ENCODE data around the gene EGFL8. TPM values are rescaled to one million over a fixed set of nuclear protein-coding genes. Genes with fewer than 3 reads are reported as not detected.

The EGFL8 gene
- total and polyA plus RNA-seq, 4 donors = 1.8 to 8.2 (median 1.9) TPM

DNA sequence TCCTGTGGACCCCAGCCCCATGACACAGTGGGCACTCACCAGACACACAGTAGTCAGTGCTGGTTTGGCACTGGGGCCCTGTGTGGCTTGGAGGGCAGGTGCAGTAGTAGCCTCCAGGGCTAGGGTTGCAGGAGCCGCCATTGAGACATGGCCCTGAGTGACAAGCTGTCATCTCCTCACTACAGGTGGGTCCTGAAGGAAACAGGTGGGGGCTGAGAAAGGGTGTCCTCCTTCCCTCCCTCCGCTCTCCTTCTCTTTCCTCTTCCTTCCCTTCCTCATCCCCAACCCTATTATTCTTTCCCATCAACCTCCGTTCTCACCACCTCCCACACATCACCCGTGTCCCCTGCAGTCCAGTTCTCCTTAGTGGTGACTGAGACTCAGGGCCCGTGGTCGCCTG, 49.3 kb downstream of the EGFL8 start:
- Histone ChIP-seq H3K27ac (ENCODE audit: low read depth in 1 of 2, low read length in 2 of 2) (no peak overlapping the region), H3K36me3 (ENCODE audit: control insufficient read depth in 4 of 4, insufficient read depth in 3 of 4, low read depth in 1 of 4, low read length in 3 of 4) (no peaks in the 10 kb centered on the region), H3K9me3 (ENCODE audit: control insufficient read depth in 4 of 4, low read length in 3 of 4) (no peaks in the 10 kb centered on the region), H3K9ac (ENCODE audit: low read depth in 1 of 2, low read length in 2 of 2) (no peak overlapping the region), H3K4me3 (ENCODE audit: low read depth in 1 of 3, low read length in 3 of 3) (no peak overlapping the region), H3K4me1 (ENCODE audit: control insufficient read depth in 4 of 4, insufficient read depth in 4 of 4, low read length in 3 of 4) (no peaks in the 10 kb centered on the region), H3K27me3 (ENCODE audit: control insufficient read depth in 4 of 4, insufficient read depth in 4 of 4, low read length in 3 of 4) (no peaks in the 10 kb centered on the region)
- no peak for TF ChIP-seq FOXA1 (IDR thresholded peaks at IDR 0.05)
- WGBS = 92% methylated on average over 6 of the region's 6 CpGs
- no peak for DNase-seq (ENCODE audit: low spot score)

DNA sequence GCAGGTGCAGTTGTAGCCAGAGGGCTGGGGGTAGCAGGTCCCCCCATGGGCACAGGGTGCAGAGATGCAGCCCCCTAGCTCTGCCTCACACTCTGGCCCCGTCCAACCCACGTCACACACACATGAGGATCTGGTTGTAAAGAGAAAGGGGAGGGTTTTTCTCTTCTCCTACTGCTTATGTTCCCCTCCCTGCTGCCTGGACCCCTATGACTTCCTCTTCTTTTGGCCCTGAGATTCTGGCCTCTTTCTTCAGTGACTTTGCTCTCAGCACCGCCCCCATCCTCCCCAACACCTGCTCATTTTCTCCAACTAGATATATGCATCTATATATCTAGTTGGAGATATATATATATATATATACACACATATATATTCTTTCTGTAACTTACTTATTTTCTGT, 49.7 kb downstream of the EGFL8 start:
- DNase-seq (ENCODE audit: low spot score) = no peak
- 88% methylated on average over 3 of the region's 3 CpGs for WGBS
- TF ChIP-seq TAF1 (conservative IDR thresholded peaks at IDR 0.05) (no peak), SP1 (IDR thresholded peaks at IDR 0.05) (no peak), FOXA2 (IDR thresholded peaks at IDR 0.05) (no peak), GABPA (IDR thresholded peaks at IDR 0.05 in 1 of 2, conservative IDR thresholded peaks at IDR 0.05 in 1 of 2) (no peak), RAD21 (IDR thresholded peaks at IDR 0.05) (no peak), FOXA1 (IDR thresholded peaks at IDR 0.05) (no peak), JUND (IDR thresholded peaks at IDR 0.05) (no peak), RXRA (IDR thresholded peaks at IDR 0.05) (no peak)
- TF ChIP-seq, protein P1, sequence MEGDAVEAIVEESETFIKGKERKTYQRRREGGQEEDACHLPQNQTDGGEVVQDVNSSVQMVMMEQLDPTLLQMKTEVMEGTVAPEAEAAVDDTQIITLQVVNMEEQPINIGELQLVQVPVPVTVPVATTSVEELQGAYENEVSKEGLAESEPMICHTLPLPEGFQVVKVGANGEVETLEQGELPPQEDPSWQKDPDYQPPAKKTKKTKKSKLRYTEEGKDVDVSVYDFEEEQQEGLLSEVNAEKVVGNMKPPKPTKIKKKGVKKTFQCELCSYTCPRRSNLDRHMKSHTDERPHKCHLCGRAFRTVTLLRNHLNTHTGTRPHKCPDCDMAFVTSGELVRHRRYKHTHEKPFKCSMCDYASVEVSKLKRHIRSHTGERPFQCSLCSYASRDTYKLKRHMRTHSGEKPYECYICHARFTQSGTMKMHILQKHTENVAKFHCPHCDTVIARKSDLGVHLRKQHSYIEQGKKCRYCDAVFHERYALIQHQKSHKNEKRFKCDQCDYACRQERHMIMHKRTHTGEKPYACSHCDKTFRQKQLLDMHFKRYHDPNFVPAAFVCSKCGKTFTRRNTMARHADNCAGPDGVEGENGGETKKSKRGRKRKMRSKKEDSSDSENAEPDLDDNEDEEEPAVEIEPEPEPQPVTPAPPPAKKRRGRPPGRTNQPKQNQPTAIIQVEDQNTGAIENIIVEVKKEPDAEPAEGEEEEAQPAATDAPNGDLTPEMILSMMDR (IDR thresholded peaks at IDR 0.05; ENCODE audit: low read depth, low read length, missing input control) = no peak
- TF ChIP-seq, protein P2, sequence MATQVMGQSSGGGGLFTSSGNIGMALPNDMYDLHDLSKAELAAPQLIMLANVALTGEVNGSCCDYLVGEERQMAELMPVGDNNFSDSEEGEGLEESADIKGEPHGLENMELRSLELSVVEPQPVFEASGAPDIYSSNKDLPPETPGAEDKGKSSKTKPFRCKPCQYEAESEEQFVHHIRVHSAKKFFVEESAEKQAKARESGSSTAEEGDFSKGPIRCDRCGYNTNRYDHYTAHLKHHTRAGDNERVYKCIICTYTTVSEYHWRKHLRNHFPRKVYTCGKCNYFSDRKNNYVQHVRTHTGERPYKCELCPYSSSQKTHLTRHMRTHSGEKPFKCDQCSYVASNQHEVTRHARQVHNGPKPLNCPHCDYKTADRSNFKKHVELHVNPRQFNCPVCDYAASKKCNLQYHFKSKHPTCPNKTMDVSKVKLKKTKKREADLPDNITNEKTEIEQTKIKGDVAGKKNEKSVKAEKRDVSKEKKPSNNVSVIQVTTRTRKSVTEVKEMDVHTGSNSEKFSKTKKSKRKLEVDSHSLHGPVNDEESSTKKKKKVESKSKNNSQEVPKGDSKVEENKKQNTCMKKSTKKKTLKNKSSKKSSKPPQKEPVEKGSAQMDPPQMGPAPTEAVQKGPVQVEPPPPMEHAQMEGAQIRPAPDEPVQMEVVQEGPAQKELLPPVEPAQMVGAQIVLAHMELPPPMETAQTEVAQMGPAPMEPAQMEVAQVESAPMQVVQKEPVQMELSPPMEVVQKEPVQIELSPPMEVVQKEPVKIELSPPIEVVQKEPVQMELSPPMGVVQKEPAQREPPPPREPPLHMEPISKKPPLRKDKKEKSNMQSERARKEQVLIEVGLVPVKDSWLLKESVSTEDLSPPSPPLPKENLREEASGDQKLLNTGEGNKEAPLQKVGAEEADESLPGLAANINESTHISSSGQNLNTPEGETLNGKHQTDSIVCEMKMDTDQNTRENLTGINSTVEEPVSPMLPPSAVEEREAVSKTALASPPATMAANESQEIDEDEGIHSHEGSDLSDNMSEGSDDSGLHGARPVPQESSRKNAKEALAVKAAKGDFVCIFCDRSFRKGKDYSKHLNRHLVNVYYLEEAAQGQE (IDR thresholded peaks at IDR 0.05) = no peak

DNA sequence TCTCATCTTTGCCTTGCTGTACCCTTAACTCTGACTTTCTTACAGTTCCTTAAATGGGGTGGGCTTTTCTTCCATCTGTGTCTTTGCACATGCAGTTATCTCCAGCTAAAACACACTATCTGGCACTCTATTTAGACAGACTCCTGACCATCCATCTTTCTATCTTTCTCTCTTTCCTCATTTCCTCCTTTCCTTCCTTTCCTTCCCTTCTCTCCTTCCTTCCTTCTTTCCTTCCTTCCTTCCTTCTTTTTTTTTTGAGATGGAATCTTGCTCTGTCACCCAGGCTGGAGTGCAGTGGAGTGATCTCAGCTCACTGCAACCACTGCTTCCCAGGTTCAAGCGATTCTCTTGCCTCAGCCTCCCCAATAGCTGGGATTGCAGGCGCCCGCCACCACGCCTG, 51.2 kb downstream of the EGFL8 start:
- H3K27me3 ChIP-seq (ENCODE audit: control insufficient read depth in 4 of 4, insufficient read depth in 4 of 4, low read length in 3 of 4) = no peaks in the 10 kb centered on the region
- no peak for TF ChIP-seq EGR1 (IDR thresholded peaks at IDR 0.05; ENCODE audit: low read depth in 2 of 2)
- no peak for TF ChIP-seq HNF4A (conservative IDR thresholded peaks at IDR 0.05)
- TF ChIP-seq RAD21 (IDR thresholded peaks at IDR 0.05) = no peak
- no peak for TF ChIP-seq FOXA2 (IDR thresholded peaks at IDR 0.05)
- TF ChIP-seq, protein P3, sequence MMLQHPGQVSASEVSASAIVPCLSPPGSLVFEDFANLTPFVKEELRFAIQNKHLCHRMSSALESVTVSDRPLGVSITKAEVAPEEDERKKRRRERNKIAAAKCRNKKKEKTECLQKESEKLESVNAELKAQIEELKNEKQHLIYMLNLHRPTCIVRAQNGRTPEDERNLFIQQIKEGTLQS (IDR thresholded peaks at IDR 0.05) = no peak
- no peak for TF ChIP-seq FOXA1 (IDR thresholded peaks at IDR 0.05)
- TF ChIP-seq, protein P4, sequence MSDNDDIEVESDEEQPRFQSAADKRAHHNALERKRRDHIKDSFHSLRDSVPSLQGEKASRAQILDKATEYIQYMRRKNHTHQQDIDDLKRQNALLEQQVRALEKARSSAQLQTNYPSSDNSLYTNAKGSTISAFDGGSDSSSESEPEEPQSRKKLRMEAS (IDR thresholded peaks at IDR 0.05) = no peak

More for the DNA sequence above, 49.7 kb downstream of the EGFL8 start:
- Histone ChIP-seq H3K27ac (ENCODE audit: low read depth in 1 of 2, low read length in 2 of 2) (no peak overlapping the region), H3K4me3 (ENCODE audit: low read depth in 1 of 3, low read length in 3 of 3) (no peak overlapping the region), H3K9ac (ENCODE audit: low read depth in 1 of 2, low read length in 2 of 2) (no peak overlapping the region), H3K27me3 (ENCODE audit: control insufficient read depth in 4 of 4, insufficient read depth in 4 of 4, low read length in 3 of 4) (no peaks in the 10 kb centered on the region), H3K9me3 (ENCODE audit: control insufficient read depth in 4 of 4, low read length in 3 of 4) (no peaks in the 10 kb centered on the region), H3K36me3 (ENCODE audit: control insufficient read depth in 4 of 4, insufficient read depth in 3 of 4, low read depth in 1 of 4, low read length in 3 of 4) (no peaks in the 10 kb centered on the region), H3K4me1 (ENCODE audit: control insufficient read depth in 4 of 4, insufficient read depth in 4 of 4, low read length in 3 of 4) (no peaks in the 10 kb centered on the region)

More for the DNA sequence above, 51.2 kb downstream of the EGFL8 start:
- Histone ChIP-seq H3K36me3 (ENCODE audit: control insufficient read depth in 4 of 4, insufficient read depth in 3 of 4, low read depth in 1 of 4, low read length in 3 of 4) (no peaks in the 10 kb centered on the region), H3K9me3 (ENCODE audit: control insufficient read depth in 4 of 4, low read length in 3 of 4) (no peaks in the 10 kb centered on the region), H3K4me1 (ENCODE audit: control insufficient read depth in 4 of 4, insufficient read depth in 4 of 4, low read length in 3 of 4) (no peaks in the 10 kb centered on the region), H3K4me3 (ENCODE audit: low read depth in 1 of 3, low read length in 3 of 3) (no peak overlapping the region), H3K27ac (ENCODE audit: low read depth in 1 of 2, low read length in 2 of 2) (no peak overlapping the region), H3K9ac (ENCODE audit: low read depth in 1 of 2, low read length in 2 of 2) (no peak overlapping the region)
- 94% methylated on average over 4 of the region's 4 CpGs for WGBS
- DNase-seq (ENCODE audit: low spot score) = no peak
